Hematopoietic multipotent progenitor cell treated with erythropoietin and hydrocortisone succinate and interleukin-3 and kit ligand, for 17 days (in vitro differentiated cells): ENCODE data around the gene RPA1.
A peak's percentile ranks its signal among the peaks of the same experiment; 100 is the strongest.
"Not testable (repeated sequence)": the region's sequence is repeated elsewhere in the genome, so short reads cannot be mapped to it uniquely, and the experiment has no call there.

Experiments used
- DNase-seq: peaks from one replicate; pipeline ENCODE4 v3.0.0-alpha.2; 2015; ENCODE audit warnings: low spot score

Gene RPA1

GRCh38 chr17:1829592-1830257 is at the start of gene RPA1, which contains the start of gene SMYD4:
RPA1 (plus strand) TSS chr17:1830005; CDS start chr17:1830094, 89 bp downstream.
SMYD4 (minus strand) TSS chr17:1829902; CDS start chr17:1827994, 1,908 bp downstream.
- peak; percentile 90 for DNase-seq

DNA sequence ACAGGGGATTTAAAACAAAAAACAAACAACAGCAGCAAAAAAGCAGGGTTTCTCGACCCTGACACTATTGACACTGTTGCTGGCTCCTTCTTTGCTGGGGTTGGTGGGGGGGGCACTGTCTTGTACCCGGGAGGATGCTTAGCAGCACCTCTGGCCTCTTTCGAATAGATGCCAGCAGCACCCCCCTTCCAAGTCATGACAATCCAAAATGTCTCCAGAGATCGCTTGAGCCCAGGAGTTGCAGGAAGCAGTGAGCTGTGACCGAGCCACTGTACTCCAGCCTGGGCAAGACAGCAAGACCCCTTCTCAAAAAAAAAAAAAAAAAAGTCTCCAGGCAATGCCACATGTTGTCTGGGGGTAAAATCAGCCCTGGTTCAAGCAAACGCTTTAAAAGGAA is 47.6 kb upstream of the RPA1 start:
- no peak for DNase-seq

- no peak for DNase-seq
Observed at GRCh38 chr17:1783271-1783670, 46.5 kb upstream of the RPA1 start.

- peak; percentile 86 for DNase-seq
Observed at GRCh38 chr17:1783834-1784611, 45.8 kb upstream of the RPA1 start.

DNA sequence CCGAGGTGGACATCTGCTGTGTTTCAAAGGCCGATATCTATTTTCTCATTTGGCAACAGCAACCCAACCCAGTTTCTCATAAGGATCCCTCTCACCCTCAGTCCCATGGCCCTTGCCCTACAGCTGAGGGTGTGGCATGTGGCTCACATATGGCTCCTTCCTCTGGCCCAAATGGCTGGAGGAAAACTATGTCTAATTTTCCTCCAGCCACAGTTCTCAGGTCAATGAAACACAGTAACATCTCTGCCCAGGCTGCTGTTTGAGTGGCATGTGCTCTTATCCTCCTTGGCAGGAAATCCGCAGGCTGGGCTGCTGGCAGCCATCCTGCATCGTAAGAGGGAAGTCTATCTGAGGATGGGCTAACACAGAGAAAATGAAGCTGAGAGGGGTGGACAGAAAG is 43.9 kb upstream of the RPA1 start:
- no peak for DNase-seq

DNA sequence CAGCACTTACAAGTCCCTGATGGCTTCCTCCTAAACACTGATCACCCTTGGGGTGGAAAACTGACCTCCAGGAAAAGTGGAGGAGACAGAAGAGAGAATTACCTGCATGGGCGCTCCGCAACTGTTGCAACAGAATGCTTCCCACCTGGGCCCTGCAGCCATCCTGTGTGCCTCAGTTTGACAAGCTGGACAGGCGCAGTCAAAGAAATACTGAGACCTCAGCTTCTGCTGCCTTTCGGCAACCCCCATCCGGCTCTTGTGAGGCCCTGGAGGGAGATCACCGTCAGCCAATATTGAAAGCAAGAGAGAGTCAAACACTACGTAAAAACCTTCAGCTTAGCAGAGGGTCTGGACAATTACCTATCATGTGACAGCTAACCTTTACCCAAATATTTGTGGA is 43.1 kb upstream of the RPA1 start:
- DNase-seq, result no peak

DNA sequence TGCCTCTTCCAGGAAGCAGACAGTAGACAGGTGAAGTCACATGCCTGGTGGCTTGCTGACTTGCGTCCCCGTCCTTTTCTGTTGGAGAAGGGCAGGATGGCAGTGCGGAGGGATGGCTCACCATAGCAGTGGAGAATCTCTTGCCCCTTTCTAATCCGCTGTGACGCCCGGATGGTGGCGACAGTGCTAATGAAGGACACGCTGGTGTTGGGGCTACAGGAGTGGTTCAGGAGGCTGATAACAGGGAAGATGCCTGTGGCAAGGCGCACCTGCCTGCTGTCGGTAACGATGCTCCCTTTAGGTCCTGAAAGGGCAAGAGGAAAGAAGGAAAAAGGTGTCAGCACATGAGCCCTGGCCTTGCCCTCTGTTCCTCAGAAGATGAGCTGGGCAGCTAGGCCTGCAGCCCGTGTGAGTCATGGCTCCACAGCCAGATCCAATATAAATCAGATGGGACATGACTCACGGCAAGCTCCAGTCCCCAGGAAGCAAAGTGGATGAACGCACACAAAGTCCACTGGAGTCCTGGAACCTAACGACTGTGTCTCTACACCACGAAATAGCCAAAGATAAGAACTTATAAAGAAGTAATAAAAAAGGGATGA is 42.4 kb upstream of the RPA1 start:
- DNase-seq, result no peak

DNA sequence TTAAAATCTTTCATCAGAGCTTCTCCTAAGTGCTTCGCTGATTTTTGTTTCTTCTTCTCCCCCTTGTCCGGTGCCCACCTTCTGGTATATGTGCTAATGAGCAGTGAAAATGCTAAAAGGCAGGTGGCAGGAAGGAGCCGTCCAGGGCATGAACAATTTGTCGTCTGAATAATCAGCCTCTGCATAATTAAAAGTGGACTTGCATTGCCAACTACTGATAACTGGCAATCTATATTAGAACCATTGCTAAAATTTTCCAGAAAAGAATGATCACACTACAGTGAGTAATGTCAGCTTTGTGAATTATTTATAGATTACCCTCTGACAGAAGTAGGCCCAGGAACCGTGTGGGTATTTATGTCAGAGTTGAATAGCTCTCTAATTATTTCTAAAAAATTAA is 39.9 kb upstream of the RPA1 start:
- no peak for DNase-seq

DNA sequence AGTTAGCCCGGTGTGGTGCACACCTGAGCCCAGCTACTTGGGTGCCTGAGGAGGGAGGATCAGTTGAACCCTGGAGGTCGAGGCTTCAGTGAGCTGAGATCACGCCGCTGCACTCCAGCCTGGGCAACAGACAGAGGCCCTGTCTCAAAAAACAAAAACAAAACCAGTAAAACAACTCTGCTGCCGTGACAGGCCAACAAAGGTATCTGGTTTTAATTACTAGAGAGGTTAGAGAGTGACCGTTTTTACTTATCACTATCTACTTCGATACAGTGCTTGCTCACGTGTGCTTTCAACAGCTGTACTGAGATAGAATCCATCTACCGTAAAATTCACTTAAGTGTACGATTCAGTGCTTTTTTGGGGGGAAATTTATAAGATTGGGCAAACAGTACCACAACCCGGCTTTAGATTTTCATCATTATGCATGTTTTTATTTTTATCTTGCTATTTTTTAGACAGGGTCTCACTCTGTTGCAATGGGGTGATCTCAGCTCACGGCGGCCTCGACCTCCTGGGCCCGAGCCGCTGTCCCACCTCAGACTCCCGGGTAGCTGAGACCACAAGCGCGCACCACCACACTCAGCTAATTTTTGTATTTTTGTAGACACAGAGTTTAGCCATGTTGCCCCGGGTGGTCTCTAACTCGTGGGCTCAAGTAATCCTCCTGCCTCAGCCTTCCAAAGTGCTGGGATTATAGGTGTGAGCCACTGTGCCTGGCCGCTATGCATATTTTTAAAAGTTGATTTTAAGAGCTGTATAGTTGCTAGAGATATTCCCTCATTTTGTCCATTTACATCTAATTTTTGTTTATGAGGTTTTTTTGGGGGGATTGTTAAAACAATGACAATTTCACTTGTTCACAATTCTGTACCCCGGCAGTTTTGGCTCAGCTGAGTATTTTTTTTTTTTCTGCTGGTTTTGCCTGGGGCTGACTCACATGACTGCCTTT is 37.0 kb upstream of the RPA1 start:
- no peak for DNase-seq

DNA sequence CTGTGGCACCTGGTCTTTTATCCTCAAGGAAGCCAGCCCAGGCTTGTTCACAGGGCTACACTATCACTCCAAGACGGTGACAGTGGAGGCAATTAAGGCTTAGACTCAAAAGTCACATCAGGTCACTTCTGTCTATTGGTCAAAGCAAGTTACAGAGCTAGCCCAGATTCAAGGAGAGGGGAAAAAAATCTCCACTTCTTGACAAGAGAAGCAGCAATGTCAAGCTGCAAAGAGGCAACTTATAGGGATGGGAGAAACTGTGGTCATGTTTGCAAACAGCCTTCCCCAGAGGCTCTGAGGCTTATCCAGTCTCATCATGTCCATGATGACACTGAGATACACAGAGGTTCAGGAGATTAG is 36.4 kb upstream of the RPA1 start:
- DNase-seq, result no peak

GRCh38 chr17:1796800-1797199 is 33.0 kb upstream of the RPA1 start:
- no peak for DNase-seq

GRCh38 chr17:1797323-1797722 is 32.5 kb upstream of the RPA1 start:
- no peak for DNase-seq

DNA sequence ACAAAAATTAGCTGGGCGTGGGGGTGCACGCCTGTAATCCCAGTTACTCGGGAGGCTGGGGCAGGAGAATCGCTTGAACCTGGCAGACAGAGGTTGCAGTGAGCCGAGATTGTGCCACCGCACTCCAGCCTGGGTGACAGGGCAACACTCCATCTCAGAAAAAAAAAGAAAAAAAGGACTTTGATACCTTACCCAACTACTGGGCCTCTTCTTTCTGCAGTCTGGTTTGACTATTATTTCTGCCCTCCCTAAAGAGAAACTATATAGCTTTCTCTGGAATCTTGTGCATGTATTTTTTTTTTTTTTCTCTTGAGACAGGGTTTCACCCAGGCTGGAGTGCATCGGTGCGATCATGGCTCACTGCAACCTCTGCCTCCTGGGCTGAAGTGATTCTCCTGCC is 32.0 kb upstream of the RPA1 start:
- DNase-seq, result not testable (repeated sequence)

DNA sequence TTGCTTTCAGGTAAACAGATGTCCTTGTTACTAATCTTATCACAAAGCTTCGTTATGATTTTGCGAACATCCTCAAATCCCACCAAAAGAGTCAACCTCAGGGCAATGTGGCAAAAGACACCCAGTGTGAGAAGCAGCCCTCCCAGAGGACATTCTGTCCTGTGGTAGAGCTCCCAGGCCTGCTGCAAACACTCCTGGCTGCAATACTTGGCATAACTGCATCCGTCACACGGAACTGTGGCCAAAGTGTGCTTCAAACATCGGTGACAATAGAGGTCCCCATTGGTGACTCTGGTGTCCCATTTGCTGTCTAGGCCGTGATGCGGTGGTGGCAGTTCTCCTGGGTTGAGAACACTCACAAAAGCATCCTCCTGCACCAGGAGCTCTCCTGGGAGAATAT is 29.6 kb upstream of the RPA1 start:
- no peak for DNase-seq

GRCh38 chr17:1800712-1801111 is 29.1 kb upstream of the RPA1 start:
- DNase-seq, result no peak

- DNase-seq, result no peak
Observed at GRCh38 chr17:1802429-1802828, 27.4 kb upstream of the RPA1 start.

GRCh38 chr17:1803280-1803679 is 26.5 kb upstream of the RPA1 start:
- DNase-seq, result no peak

DNA sequence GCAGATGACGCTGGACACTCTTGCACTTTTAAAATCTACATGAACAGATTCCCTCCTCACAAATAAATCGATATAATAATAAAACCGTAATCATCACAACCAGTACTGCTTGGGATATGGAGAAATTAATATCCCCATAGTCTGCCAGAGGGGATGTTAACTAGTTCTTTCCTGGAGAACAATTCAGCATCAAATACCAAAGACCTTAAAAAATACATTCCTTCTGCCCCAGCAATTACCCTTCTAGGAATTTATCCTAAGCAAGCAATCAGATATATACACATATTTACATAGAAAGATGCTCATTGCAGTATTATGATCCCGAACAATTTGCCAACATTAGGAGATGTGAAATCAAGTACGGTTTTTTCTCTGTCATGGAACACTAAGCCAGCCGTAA is 21.9 kb upstream of the RPA1 start:
- no peak for DNase-seq

DNA sequence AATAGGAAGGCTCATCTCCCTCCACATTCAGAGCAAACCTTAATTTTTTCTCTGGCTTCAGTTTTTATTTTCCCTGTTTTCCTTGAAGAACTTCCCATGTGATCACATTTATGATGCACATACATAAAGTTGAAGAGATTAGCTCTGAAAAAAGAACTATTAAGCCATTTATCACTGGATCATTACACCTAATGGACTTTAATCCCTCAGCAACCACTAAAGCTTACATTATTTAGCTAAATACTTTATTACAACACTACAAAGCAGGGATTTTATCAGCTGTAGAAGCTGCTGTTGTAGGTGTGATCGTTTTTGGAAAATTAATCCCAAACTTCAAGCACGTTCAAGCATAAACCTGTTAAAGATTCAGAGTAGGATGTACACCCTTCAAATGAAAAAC is 21.2 kb upstream of the RPA1 start:
- DNase-seq, result no peak

DNA sequence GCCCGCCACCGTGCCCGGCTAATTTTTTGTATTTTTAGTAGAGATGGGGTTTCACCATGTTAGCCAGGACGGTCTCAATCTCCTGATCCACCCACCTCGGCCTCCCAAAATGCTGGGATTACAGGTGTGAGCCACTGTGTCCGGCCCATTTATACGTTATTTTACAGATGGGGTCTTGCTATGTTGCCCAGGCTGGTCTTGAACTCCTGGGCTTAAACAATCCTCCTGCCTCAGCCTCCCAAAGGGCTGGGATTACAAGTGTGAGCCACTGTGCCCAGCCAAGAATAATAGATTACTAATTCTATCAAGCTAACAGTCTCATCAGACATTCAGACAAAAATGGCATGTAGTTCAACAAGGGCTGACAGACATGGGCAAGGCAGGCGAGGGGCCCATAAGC is 20.0 kb upstream of the RPA1 start:
- not testable (repeated sequence) for DNase-seq

- DNase-seq, result no peak
Observed at GRCh38 chr17:1810450-1811103, 19.2 kb upstream of the RPA1 start.

GRCh38 chr17:1813088-1813487 is 16.7 kb upstream of the RPA1 start:
- DNase-seq, result no peak
